GM12873 (cell line): ENCODE results near the gene SAMD4A.

ENCODE experiments used
- TF ChIP-seq, protein P1 (sequence below): IDR thresholded peaks from 2 replicates; pipeline ENCODE4 v1.5.1; 2012; ENCODE audit warnings: low read depth, mild to moderate bottlenecking, moderate library complexity, low read length, control low read depth; ENCODE audit not compliant: insufficient read depth; ENCODE audit errors: missing control alignments

The SAMD4A gene

DNA sequence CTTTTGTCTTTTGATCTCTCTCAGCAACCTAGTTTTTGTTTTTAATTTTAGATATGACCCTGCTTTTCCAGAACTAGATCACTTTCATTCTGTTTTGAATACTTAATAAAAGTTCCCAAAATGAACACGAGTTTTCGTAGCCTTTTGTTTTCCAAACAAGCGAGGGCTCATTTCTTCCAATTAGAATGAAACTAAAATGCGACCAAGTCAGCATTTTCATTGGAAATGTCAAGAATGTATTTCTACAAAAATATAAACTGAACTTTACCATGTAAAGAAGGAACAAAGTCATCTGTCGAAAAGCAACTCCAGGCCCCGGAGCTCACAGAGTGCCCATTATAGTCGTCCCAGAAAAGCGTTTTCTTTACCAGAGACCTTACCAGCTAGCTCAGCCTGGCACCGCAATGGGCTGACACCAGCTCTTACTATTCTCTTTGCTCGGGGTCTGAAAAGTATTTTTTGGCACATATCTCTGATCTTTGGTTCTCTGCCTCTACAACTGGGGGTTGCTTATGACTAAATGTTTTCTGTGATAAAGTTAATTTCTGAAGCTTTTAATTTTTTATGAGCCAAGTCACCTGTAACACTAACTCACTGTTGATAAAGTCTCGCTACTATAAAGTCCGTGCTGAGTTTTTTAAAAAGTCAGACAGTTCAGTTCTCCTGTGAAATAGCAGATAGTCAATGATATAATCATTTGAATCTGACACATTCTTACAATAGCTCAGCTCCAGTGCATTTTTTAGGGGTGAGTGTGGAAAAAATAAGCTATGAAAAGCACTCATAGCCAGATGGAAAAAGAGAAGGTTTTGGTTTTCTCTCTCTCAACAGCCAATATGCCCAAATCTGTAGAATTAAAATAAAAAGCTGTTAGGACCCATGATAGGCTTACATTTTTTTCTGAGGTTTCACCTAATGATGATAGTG is 43.4 kb downstream of the SAMD4A start:
- TF ChIP-seq, protein P1, sequence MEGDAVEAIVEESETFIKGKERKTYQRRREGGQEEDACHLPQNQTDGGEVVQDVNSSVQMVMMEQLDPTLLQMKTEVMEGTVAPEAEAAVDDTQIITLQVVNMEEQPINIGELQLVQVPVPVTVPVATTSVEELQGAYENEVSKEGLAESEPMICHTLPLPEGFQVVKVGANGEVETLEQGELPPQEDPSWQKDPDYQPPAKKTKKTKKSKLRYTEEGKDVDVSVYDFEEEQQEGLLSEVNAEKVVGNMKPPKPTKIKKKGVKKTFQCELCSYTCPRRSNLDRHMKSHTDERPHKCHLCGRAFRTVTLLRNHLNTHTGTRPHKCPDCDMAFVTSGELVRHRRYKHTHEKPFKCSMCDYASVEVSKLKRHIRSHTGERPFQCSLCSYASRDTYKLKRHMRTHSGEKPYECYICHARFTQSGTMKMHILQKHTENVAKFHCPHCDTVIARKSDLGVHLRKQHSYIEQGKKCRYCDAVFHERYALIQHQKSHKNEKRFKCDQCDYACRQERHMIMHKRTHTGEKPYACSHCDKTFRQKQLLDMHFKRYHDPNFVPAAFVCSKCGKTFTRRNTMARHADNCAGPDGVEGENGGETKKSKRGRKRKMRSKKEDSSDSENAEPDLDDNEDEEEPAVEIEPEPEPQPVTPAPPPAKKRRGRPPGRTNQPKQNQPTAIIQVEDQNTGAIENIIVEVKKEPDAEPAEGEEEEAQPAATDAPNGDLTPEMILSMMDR = no peak

DNA sequence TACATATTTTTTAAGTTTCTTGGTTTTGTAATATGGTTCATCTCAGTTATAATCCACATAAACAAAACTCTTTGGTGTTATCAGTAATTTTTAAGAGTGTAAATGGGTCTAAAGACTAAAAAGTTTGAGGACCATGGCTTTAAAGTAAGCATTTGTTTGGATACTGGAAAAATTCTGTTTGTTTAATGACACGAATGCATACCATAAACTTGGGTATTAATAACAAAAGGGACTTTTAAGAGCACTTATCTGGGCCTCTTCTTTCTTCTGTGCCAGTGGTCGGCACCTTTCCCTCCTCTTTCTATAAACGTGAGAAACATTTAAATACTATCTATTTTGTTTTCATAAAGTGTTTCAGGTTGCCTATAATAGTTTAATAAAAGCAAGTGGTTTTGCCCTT is 47.4 kb downstream of the SAMD4A start:
- TF ChIP-seq, protein P1 = no peak

DNA sequence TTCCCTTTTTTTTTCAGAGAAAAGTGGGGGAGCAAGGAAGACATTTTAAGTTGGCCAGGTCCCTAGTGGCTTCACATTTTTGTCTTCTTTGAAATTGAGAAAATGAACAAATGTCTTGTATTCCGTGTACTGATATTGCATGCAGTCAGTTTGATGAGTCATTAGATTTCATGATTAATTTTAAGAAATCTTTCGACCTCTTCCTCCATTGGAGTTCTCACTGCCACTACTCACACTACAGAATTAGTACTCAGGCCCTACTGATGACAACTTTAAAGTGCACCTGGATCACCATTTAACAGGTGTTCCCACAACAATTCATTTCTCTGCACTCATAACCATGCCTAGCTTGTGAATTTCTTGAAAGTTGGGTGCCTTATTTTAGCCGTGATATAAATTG is 50.5 kb downstream of the SAMD4A start:
- TF ChIP-seq, protein P1 = no peak

DNA sequence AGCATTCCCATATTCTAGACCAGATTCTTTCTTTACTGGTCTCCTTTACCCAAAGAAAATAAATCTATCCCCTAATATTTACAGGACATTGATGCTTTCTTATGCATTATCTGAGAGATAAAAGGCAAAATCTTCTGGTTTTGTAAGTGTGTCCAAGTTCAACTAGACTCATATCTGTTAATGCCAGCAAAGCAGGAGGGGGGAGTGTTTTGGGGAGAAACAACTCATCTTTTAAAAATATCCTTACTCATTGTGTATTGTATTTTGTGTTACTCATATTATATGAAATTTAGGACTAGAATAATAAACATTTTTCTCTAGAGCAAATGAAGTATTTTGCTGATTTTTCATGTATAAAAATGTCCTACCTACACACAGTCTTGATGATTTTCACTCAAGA is 54.8 kb downstream of the SAMD4A start:
- TF ChIP-seq, protein P1 = no peak

DNA sequence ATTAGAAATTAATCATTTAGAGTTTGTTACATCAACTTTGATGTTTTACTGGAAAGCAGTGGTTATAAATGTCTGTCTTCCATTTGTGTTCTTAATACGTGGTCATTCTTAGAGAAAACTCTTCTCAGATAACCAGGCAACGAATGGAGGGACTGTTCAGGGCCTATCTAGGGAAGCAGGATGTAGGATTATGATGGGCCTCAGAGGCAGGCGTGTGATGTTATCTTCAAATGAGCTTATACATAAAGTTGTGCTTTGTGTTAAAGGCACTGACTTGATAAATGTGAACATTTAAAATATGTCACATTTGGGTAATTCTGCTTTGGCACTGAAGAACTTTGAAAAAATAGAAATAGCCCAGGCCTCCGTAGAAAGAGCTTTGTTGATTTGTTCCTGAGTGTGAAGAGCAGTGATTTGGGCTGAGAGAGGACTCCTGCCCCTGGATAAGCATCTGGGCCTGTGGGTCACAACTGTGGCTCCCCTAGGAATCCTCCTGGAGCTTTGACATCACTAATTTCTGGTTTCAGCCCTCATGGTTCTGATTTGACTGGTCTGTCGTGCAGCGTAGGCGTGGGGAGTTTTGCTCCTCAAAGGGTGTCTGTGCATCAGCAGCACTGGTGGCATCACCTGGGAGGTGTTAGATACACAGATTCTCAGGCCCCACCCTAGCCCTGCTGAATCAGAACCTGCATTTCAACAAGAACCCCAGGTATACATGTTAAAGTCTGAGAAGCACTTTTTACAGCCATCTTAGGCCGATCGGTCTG is 55.4 kb downstream of the SAMD4A start:
- TF ChIP-seq, protein P1 = no peak

DNA sequence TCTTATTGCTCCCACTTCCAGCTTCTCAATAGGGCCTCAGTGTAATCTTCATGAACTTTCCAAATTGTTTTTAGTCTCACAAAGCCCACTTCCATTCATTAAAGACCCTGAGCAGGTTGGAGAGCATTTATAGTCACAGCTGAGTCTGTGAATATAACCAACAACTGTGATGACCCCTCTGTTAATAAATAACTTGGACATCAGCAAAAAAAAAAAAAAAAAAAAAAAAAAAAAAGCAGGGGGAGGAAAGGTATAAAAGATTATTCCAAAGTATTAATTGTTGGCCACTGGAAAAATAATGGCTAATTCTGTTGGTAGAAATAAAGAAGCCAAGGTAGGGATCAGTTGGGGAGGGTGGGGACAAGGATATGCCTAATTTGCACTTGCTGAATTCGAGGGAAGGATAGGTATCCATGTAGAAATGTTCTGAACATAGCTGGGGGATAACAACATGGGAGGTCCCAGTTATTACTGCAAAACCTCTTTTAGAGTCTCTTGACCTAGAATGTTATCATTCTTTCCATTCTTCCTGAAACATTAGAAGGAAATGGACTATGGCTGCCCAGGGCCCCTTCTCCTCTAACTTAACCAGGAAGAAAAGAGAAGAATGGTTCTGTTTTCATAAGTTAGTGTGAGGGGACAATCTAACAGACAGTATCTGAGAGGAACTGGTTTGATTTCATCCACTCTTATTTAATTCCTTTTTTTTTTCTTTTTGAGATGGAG is 56.5 kb downstream of the SAMD4A start:
- TF ChIP-seq, protein P1 = no peak

DNA sequence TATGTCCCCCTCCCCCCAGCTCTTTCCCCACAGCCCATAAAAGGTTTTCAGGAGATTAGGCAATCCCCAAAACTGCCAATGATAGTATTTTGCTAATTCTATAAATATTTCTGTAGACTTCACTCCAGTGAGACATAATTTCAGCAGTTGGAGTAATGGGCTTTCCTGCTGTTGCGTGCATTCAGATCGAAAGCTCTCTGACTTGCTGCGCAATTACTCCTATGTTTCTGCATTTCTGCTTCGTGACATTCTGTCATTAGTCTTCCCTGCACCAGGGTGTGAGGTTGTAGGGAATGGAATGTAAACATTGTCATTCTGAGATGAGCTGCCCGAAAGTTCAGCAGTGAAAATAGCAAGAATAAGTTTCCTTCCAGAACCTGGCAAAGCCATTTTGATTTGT is 58.2 kb downstream of the SAMD4A start:
- TF ChIP-seq, protein P1 = no peak
